Measurements from ENCODE around the gene HPS3. TPM values are rescaled to one million over a fixed set of nuclear protein-coding genes. Genes with fewer than 3 reads are reported as not detected.

HPS3 gene
- total and polyA plus RNA-seq, 2 of the 4 experiments (the other 2 are of a cell fraction): 15.2 to 24.2 TPM

- DNase-seq: peak; percentile 68
- ATAC-seq (ENCODE audit: low read depth): peak; percentile 57; the same call in 1 of the 2 replicates
- Histone ChIP-seq H3K4me1 (ENCODE audit: control insufficient read depth, insufficient read depth, low read length) (peaks cover 6% of the 10 kb centered on the region), H4K5ac (ENCODE audit: low read depth, low read length) (no peak overlapping the region), H3K27me3 (ENCODE audit: control insufficient read depth, insufficient read depth, low read length) (no peaks in the 10 kb centered on the region), H2AK9ac (replicated peaks; ENCODE audit: low read depth, low read length, poor library complexity) (no peak overlapping the region), H2BK120ac (ENCODE audit: low read depth, low read length) (peak overlapping the region; percentile 33; the same call in 1 of the 2 replicates), H3K9me1 (ENCODE audit: insufficient read depth, low read length) (0 out of 2 replicates have a peak, but pooled peaks cover 2% of the 10 kb centered on the region), H2BK5ac (ENCODE audit: low read depth, low read length, poor library complexity, severe bottlenecking) (no peak overlapping the region), H3K9ac (ENCODE audit: low read depth, low read length) (no peak overlapping the region), H3K9me3 (ENCODE audit: control insufficient read depth, insufficient read depth, low read length) (no peaks in the 10 kb centered on the region), H3K18ac (ENCODE audit: low read depth, low read length) (peak overlapping the region; percentile 16; the same call in 1 of the 2 replicates), H3K23ac (ENCODE audit: low read depth, low read length) (0 out of 2 replicates have a peak overlapping the region, but pooled peaks have one; percentile 1), H3K79me1 (ENCODE audit: low read depth in 1 of 2, low read length in 2 of 2) (no peaks in the 10 kb centered on the region), H3K14ac (replicated peaks; ENCODE audit: low read depth, low read length) (no peak overlapping the region), H4K91ac (ENCODE audit: insufficient read depth, low read depth, low read length) (no peak overlapping the region), H4K20me1 (ENCODE audit: insufficient read depth, low read length) (no peaks in the 10 kb centered on the region), H2AK5ac (ENCODE audit: low read depth, low read length) (0 out of 2 replicates have a peak overlapping the region, but pooled peaks have one; percentile 7), H4K8ac (ENCODE audit: low read depth in 2 of 2, low read length in 2 of 2) (no peak overlapping the region; a peak in 1 of 4 replicates), H3K4me3 (ENCODE audit: insufficient read depth, low read depth, low read length) (no peak overlapping the region), H2BK15ac (ENCODE audit: low read depth, low read length) (peak overlapping the region; percentile 69; the same call in 2 of the 3 replicates), H3K56ac (ENCODE audit: extremely low read depth, insufficient read depth, low read length) (no peak overlapping the region), H3K4ac (ENCODE audit: low read depth, low read length) (no peak overlapping the region), H2AFZ (replicated peaks; ENCODE audit: low read length, poor library complexity) (no peak overlapping the region), H3K36me3 (ENCODE audit: control insufficient read depth, insufficient read depth, low read length) (no peaks in the 10 kb centered on the region), H3K4me2 (ENCODE audit: low read depth, low read length) (no peak overlapping the region; the same call in 1 of the 2 replicates), H2BK20ac (ENCODE audit: low read depth, low read length) (peak overlapping the region; percentile 58; the same call in 1 of the 2 replicates), H3K27ac (ENCODE audit: insufficient read depth, low read length) (no peak overlapping the region)
- WGBS, 2 experiments (ENCODE audit: extremely low coverage in 2 of 2, insufficient read length in 1 of 2): no CpG with 5 or more reads among the region's 4 CpGs
- TF ChIP-seq RFX5 (IDR thresholded peaks at IDR 0.05; ENCODE audit: low read depth, low read length): no peak
- no peak for TF ChIP-seq NFE2L2 (IDR thresholded peaks at IDR 0.05; ENCODE audit: low read depth, low read length)
- no peak for TF ChIP-seq BHLHE40 (IDR thresholded peaks at IDR 0.05; ENCODE audit: low read depth, low read length)
- no peak for TF ChIP-seq MAFK (IDR thresholded peaks at IDR 0.05; ENCODE audit: low read depth, low read length)
- TF ChIP-seq CHD1 (IDR thresholded peaks at IDR 0.05; ENCODE audit: low read depth, low read length): no peak
- no peak for TF ChIP-seq RAD21 (IDR thresholded peaks at IDR 0.05; ENCODE audit: low read length)
- TF ChIP-seq SMC3 (IDR thresholded peaks at IDR 0.05; ENCODE audit: low read depth, low read length): no peak
- TF ChIP-seq MAZ (IDR thresholded peaks at IDR 0.05; ENCODE audit: borderline replicate concordance, low read depth, low read length): no peak
- no peak for TF ChIP-seq RCOR1 (IDR thresholded peaks at IDR 0.05; ENCODE audit: insufficient replicate concordance, low read length)
- no peak for TF ChIP-seq CTCF (conservative IDR thresholded peaks at IDR 0.05; ENCODE audit: low read depth, low read length)
- TF ChIP-seq POLR2A (IDR thresholded peaks at IDR 0.05; ENCODE audit: low read depth, low read length): no peak
- no peak for TF ChIP-seq MXI1 (IDR thresholded peaks at IDR 0.05; ENCODE audit: borderline replicate concordance, low read depth, low read length)
- TF ChIP-seq CEBPB (IDR thresholded peaks at IDR 0.05; ENCODE audit: low read depth, low read length): no peak
- TF ChIP-seq, protein P1, sequence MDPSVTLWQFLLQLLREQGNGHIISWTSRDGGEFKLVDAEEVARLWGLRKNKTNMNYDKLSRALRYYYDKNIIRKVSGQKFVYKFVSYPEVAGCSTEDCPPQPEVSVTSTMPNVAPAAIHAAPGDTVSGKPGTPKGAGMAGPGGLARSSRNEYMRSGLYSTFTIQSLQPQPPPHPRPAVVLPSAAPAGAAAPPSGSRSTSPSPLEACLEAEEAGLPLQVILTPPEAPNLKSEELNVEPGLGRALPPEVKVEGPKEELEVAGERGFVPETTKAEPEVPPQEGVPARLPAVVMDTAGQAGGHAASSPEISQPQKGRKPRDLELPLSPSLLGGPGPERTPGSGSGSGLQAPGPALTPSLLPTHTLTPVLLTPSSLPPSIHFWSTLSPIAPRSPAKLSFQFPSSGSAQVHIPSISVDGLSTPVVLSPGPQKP (IDR thresholded peaks at IDR 0.05; ENCODE audit: borderline replicate concordance, low read depth, low read length): no peak
- TF ChIP-seq, protein P2, sequence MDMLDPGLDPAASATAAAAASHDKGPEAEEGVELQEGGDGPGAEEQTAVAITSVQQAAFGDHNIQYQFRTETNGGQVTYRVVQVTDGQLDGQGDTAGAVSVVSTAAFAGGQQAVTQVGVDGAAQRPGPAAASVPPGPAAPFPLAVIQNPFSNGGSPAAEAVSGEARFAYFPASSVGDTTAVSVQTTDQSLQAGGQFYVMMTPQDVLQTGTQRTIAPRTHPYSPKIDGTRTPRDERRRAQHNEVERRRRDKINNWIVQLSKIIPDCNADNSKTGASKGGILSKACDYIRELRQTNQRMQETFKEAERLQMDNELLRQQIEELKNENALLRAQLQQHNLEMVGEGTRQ (IDR thresholded peaks at IDR 0.05; ENCODE audit: low read depth, low read length): no peak
- no peak for TF ChIP-seq FOS (IDR thresholded peaks at IDR 0.05; ENCODE audit: low read depth, low read length)
- CTCF ChIA-PET: no interaction called here
- POLR2A ChIA-PET (ENCODE audit: unreplicated experiment): no interaction called here
- BruUV-seq (replicated peaks): no TSS peak
- dilution Hi-C loops (cut with HindIII; ENCODE audit: low sequenced_read_pairs, unreplicated experiment) (no loop called here), in situ Hi-C loops (cut with MboI; ENCODE audit: low sequenced_read_pairs) (no loop called here), intact Hi-C loops (cut with micrococcal nuclease) (no loop called here)
Observed at GRCh38 chr3:149199474-149199873, 70.0 kb downstream of the HPS3 start.

Measured in IMR-90 (cell line).